Transverse colon (tissue), 4 donors: ENCODE data around the gene TPM1. TPM values are rescaled to one million over a fixed set of nuclear protein-coding genes. Genes with fewer than 3 reads are reported as not detected.
A peak's percentile ranks its signal among the peaks of the same experiment; 100 is the strongest.

Experiments used
- DNase-seq: peaks from one replicate; pipeline ENCODE4 v3.0.0-alpha.2; 2019
- H3K27ac ChIP-seq, 4 donors: fragments of 200-600 bp; sonication (generic); 2 replicates each; pipeline ENCODE4 v1.5.1; 2016 to 2018; ENCODE audit warnings: inconsistent platforms in 4 of 4
- H3K27me3 ChIP-seq: fragments of 200-600 bp; sonication (generic); 2 replicates; pipeline ENCODE4 v1.5.1; 2017; ENCODE audit warnings: inconsistent platforms
- H3K36me3 ChIP-seq, 4 donors: fragments of 200-600 bp; sonication (generic); 2 replicates each; pipeline ENCODE4 v1.5.1; 2017 to 2019; ENCODE audit warnings: inconsistent platforms in 4 of 4
- H3K4me1 ChIP-seq, 4 donors: fragments of 200-600 bp; sonication (generic); 2 replicates each; pipeline ENCODE4 v1.5.1; 2017 to 2020; ENCODE audit warnings: inconsistent platforms in 4 of 4
- H3K4me3 ChIP-seq, 4 donors: fragments of 200-600 bp; sonication (generic); 1 replicate in 1 of 4; 2 replicates in 3 of 4; pipeline versions ENCODE4 v1.5.1 to v1.6.1; 2017 to 2019; ENCODE audit warnings: inconsistent platforms in 4 of 4
- H3K9me3 ChIP-seq, 2 donors: fragments of 200-600 bp; sonication (generic); 2 replicates each; pipeline ENCODE4 v1.5.1; 2017 to 2019; ENCODE audit warnings: inconsistent platforms in 2 of 2
- CTCF ChIP-seq, 5 experiments: fragments of 200-600 bp in 3 of 5; fragments of 450-650 bp in 2 of 5; sonication (generic) in 3 of 5; IDR thresholded peaks; 1 replicate in 2 of 5; 2 replicates in 3 of 5; pipeline ENCODE4 v1.5.1; 2016 to 2017; ENCODE audit warnings: antibody characterized with exemption in 5 of 5, inconsistent platforms in 3 of 5, mild to moderate bottlenecking in 2 of 5, moderate library complexity in 1 of 5
- EP300 ChIP-seq: sonication (generic); formaldehyde crosslinking; IDR thresholded peaks from one replicate; pipeline ENCODE4 v1.6.1; 2017; ENCODE audit warnings: antibody characterized with exemption, low read depth
- POLR2A ChIP-seq: fragments of 450-650 bp; IDR thresholded peaks from one replicate; pipeline ENCODE4 v1.6.1; 2016; ENCODE audit warnings: antibody characterized with exemption, mild to moderate bottlenecking, moderate library complexity
- POLR2AphosphoS5 ChIP-seq, 3 donors: sonication (generic); formaldehyde crosslinking; IDR thresholded peaks; one replicate each; pipeline ENCODE4 v1.6.1; 2016; ENCODE audit warnings: antibody characterized with exemption in 3 of 3
- WGBS, 2 donors: methylation state at CpG; one replicate each; pipeline ENCODE4 v1.1.5; 2018; ENCODE audit warnings: low coverage in 1 of 2; 5-methylcytosine and 5-hydroxymethylcytosine counted together
- in situ Hi-C, 4 donors: fragments of 200-750 bp; cut with MboI; loops; one replicate each; pipeline versions ENCODE4 v1.15.0 to v1.15.1; 2017; ENCODE audit warnings: low sequenced_read_pairs in 3 of 4, low pct_ligation_motif_present in 1 of 4, low pct_unique_long_range_greater_than_20kb in 1 of 4
- intact Hi-C: fragments of 100-400 bp; cut with DNase I; formaldehyde crosslinking; loops from one replicate; pipeline ENCODE4 v1.15.1; 2023; ENCODE audit warnings: low total_unique reads
- total RNA-seq, 4 donors: library from RNA; depleted of rRNA; stranded (reverse); fragments of >200 nt; gene quantifications; one replicate each; pipeline ENCODE4 v1.1.0, GENCODE V29; 2016

TPM1 gene
- total RNA-seq, 4 donors from 2014 or later, result 775 to 2,480 (median 1,140) TPM

GRCh38 chr15:63050731-63051155 is 8.2 kb downstream of the TPM1 start:
- in situ Hi-C loops (no loop called here), intact Hi-C loops (no loop called here)
- Histone ChIP-seq H3K36me3 (no peaks in the 10 kb centered on the region), H3K27ac (peak overlapping the region; percentile 96 to 98 (median 96)), H3K4me1 (peaks cover 29 to 86% (median 70%) of the 10 kb centered on the region in 4 donors), H3K9me3 (no peaks in the 10 kb centered on the region), H3K4me3 (peak overlapping the region in 2 of 4 donors; percentile 87 to 88), H3K27me3 (no peaks in the 10 kb centered on the region)
- TF ChIP-seq POLR2AphosphoS5 (IDR thresholded peaks at IDR 0.05), result no peak
- TF ChIP-seq CTCF (IDR thresholded peaks at IDR 0.05), result no peak
- no peak for TF ChIP-seq EP300
- no peak for TF ChIP-seq POLR2A
- no peak for DNase-seq

GRCh38 chr15:63051156-63052066 is 8.9 kb downstream of the TPM1 start:
- TF ChIP-seq POLR2AphosphoS5 (IDR thresholded peaks at IDR 0.05) (peak; percentile 87 to 94 (median 94)), CTCF (IDR thresholded peaks at IDR 0.05) (no peak), EP300 (peak; percentile 85), POLR2A (peak; percentile 86)
- intact Hi-C loops, result no loop called here

GRCh38 chr15:63052077-63052841 is 9.7 kb downstream of the TPM1 start:
- peaks cover 0 to 2% (median 0%) of the 10 kb centered on the region in 4 donors for H3K36me3 ChIP-seq
- H3K27me3 ChIP-seq, result no peaks in the 10 kb centered on the region
- peak overlapping the region; percentile 96 to 98 (median 96) for H3K27ac ChIP-seq
- 72 to 89% methylated on average over 5 to 10 of the region's 10 CpGs for WGBS, 2 donors
- H3K4me3 ChIP-seq, result peak overlapping the region in 1 of 4 donors; percentile 10
- intact Hi-C loops, result no loop called here
- DNase-seq, result no peak
- in situ Hi-C loops, result no loop called here
- no peaks in the 10 kb centered on the region for H3K9me3 ChIP-seq
- no peak for TF ChIP-seq POLR2AphosphoS5 (IDR thresholded peaks at IDR 0.05)
- no peak for TF ChIP-seq EP300
- no peak for TF ChIP-seq POLR2A
- TF ChIP-seq CTCF (IDR thresholded peaks at IDR 0.05), result no peak
- H3K4me1 ChIP-seq, result peaks cover 29 to 84% (median 66%) of the 10 kb centered on the region in 4 donors

More at GRCh38 chr15:63051156-63052066, 8.9 kb downstream of the TPM1 start:
- in situ Hi-C loops, result no loop called here
- Histone ChIP-seq H3K4me1 (peaks cover 29 to 88% (median 71%) of the 10 kb centered on the region in 4 donors), H3K4me3 (peak overlapping the region in 2 of 4 donors; percentile 87 to 88), H3K36me3 (no peaks in the 10 kb centered on the region), H3K9me3 (no peaks in the 10 kb centered on the region), H3K27me3 (no peaks in the 10 kb centered on the region), H3K27ac (peak overlapping the region; percentile 96 to 98 (median 96))
- DNase-seq, result peak; percentile 70
- 21 to 29% methylated on average over 3 to 5 of the region's 5 CpGs for WGBS, 2 donors
